SJCRH30 (cell line): Measurements from ENCODE around the gene LHX5. TPM values are rescaled to one million over a fixed set of nuclear protein-coding genes. Genes with fewer than 3 reads are reported as not detected.

Experiments used
- DNase-seq, 2 experiments: peaks; one replicate each; pipeline ENCODE4 v3.0.0-alpha.2; 2015 to 2020
- H3K27ac ChIP-seq: fragments of 250-450 bp; sonication (Bioruptor Pico); 2 replicates; pipeline ENCODE4 v1.5.1; 2020; ENCODE audit warnings: mild to moderate bottlenecking, moderate library complexity
- H3K27me3 ChIP-seq: fragments of 250-450 bp; sonication (Bioruptor Pico); 2 replicates; pipeline ENCODE4 v1.5.1; 2020; ENCODE audit warnings: mild to moderate bottlenecking, moderate library complexity
- H3K36me3 ChIP-seq: fragments of 250-450 bp; sonication (Bioruptor Pico); 2 replicates; pipeline ENCODE4 v1.5.1; 2020; ENCODE audit warnings: mild to moderate bottlenecking, moderate library complexity
- H3K4me1 ChIP-seq: fragments of 250-450 bp; sonication (Bioruptor Pico); 2 replicates; pipeline ENCODE4 v1.5.1; 2020; ENCODE audit warnings: mild to moderate bottlenecking, moderate library complexity
- H3K4me3 ChIP-seq: fragments of 250-450 bp; sonication (Bioruptor Pico); 2 replicates; pipeline ENCODE4 v1.5.1; 2020; ENCODE audit warnings: mild to moderate bottlenecking, moderate library complexity
- H3K9me3 ChIP-seq: fragments of 250-450 bp; sonication (Bioruptor Pico); replicated peaks from 2 replicates; pipeline ENCODE4 v1.5.1; 2020; ENCODE audit warnings: mild to moderate bottlenecking, moderate library complexity
- total RNA-seq: library from RNA; depleted of rRNA; stranded (reverse); fragments of >200 nt; shearing (Covaris generic); gene quantifications from 2 replicates; pipeline ENCODE4 v1.2.3, GENCODE V29; 2014

LHX5 gene
- total RNA-seq, 1 experiment from 2014 or later = not detected

DNA sequence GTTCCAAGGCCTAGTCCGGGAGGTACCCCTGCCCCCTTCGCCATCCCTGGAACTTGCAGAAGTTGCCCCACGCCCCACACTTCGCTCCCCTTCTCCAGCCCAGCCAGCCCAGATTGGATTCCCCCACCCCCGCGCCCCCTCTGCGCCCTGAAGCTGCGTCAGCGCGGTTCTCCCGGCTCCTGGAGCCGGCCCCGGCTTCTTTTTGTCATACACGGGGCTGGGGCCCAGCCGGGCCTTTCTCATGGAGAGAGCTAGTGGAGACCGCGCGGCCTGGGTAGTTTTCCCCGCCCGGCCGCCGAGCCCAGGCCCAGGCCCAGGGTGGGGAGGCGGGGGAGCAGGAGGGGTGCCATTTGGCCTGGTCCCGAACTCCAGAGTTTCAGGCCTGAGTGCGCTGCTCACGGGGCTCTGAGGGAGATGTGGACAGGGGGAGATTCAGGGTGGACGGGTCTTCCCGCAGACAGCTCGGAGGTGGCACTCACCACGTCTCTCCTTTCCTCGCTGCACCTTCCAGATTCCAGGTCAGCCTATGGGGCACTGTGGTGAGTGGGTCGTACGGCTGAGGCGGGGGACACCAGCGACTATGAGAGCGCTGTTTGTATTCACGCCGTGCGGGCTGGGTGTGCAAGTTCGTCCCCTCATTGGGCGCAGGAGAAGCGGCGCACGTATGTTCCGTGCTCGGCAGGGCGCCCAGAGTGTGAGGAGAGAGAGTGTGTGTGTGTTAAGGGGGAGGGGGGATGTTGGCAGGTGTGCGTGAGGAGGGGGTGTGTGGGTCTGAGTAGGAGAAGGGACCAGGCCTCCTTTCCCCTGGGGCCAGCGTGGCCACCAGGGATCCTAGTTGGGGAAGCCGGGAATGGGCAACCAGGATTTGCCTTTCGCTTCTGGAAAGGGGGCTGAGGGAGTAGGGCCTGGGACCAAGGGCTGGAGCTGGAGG, 785 bp upstream of the LHX5 start:
- no peak overlapping the region for H3K27ac ChIP-seq
- peaks cover 13% of the 10 kb centered on the region; the same call in 1 of the 2 replicates for H3K27me3 ChIP-seq
- H3K9me3 ChIP-seq = no peaks in the 10 kb centered on the region
- H3K4me3 ChIP-seq = no peak overlapping the region
- no peaks in the 10 kb centered on the region for H3K36me3 ChIP-seq
- no peaks in the 10 kb centered on the region for H3K4me1 ChIP-seq
- DNase-seq = no peak

- Histone ChIP-seq H3K9me3 (no peaks in the 10 kb centered on the region), H3K27me3 (peaks cover 13% of the 10 kb centered on the region; the same call in 1 of the 2 replicates), H3K27ac (no peak overlapping the region), H3K36me3 (no peaks in the 10 kb centered on the region), H3K4me1 (no peaks in the 10 kb centered on the region), H3K4me3 (no peak overlapping the region)
- no peak for DNase-seq
Observed at GRCh38 chr12:113470871-113471618, 626 bp downstream of the LHX5 start.

DNA sequence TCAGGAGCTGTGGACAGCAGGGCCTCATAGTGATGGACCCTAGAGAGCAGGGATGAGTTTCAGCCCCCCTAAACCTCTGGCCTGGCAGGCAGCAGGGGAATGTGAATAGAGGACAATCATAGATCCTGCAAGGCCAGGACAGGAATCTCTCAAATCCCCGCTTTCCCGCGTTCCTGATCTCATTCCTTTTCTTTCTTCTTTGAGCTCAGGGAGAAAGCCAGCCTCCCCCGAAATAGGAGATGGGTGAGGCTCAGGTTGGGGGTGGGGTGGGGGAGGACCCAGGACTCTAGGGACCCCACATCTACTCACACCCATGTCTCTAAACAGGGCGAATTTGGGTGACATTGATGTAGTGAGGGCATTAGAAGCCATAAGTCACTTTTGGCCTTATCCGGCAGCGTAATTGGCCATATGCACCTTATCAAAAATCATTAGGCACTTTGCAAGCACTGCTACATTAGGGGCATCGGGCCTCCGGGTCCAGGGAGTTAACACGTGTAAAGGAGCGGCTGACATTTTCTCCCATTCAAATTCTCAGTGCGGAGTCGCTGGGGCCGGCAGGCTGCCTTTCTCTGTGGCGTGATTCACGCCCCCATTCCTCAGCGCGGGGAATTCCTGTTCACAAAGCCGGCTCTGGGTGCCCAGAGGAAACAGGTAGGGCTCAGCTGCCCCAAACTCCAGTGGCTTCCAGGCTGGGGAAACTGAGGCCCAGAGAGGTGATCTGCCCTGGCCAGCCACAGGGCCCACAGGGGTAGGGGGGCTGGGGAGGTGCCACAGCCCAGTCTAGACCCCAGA, 1.5 kb downstream of the LHX5 start:
- Histone ChIP-seq H3K36me3 (no peaks in the 10 kb centered on the region), H3K27me3 (peaks cover 13% of the 10 kb centered on the region; the same call in 1 of the 2 replicates), H3K4me3 (no peak overlapping the region), H3K4me1 (no peaks in the 10 kb centered on the region), H3K27ac (no peak overlapping the region), H3K9me3 (no peaks in the 10 kb centered on the region)
- DNase-seq = no peak

- Histone ChIP-seq H3K27ac (no peak overlapping the region), H3K4me1 (no peaks in the 10 kb centered on the region), H3K9me3 (no peaks in the 10 kb centered on the region), H3K4me3 (no peak overlapping the region), H3K27me3 (peaks cover 13% of the 10 kb centered on the region; the same call in 1 of the 2 replicates), H3K36me3 (no peaks in the 10 kb centered on the region)
- DNase-seq = no peak
Observed at GRCh38 chr12:113469224-113469948, 2.3 kb downstream of the LHX5 start.

DNA sequence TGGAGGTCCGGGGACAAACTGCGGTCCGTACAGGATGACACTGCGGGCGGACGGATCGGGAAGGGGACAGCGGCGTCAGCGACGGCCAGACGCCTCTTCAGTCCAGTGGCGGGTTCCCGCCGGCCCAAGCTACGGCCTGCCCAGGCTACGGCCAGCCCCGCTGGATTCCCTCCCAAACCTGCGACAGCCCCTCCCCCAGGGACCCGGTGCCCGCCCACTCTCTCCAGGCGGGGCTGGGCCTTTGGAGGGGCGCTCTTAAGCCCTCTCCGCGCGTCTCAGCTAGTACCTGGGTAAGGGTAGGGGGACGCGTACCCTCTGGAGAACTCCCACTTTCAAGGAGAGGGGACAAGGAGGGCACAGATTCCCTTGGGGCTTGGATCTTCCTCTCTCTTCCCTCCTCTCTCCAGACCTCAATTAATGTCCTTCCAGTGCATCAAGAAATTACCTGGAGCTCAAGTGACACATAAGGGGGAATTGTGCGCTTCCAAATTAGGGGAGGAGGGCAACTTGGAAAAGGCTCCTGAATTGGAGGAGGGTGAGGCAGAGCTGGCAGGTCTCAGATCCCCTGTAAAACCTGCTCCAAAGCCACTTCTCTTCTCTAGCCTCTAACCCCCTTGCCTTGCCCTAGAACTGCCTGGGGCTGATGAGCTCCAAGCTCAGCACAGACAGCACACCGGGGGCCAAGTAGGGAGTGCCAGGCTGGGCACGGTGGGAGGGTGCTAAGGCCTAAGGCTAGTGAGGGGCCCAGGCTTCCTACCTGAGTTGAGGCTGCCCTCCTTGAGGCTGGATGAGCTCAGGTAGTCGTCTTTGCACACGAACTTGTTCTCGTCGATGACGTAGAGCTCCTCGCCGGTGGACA, 3.1 kb downstream of the LHX5 start:
- H3K27ac ChIP-seq = no peak overlapping the region
- H3K27me3 ChIP-seq = peaks cover 9% of the 10 kb centered on the region; the same call in 1 of the 2 replicates
- no peak overlapping the region for H3K4me3 ChIP-seq
- H3K9me3 ChIP-seq = no peaks in the 10 kb centered on the region
- no peaks in the 10 kb centered on the region for H3K36me3 ChIP-seq
- no peak for DNase-seq
- no peaks in the 10 kb centered on the region for H3K4me1 ChIP-seq

DNA sequence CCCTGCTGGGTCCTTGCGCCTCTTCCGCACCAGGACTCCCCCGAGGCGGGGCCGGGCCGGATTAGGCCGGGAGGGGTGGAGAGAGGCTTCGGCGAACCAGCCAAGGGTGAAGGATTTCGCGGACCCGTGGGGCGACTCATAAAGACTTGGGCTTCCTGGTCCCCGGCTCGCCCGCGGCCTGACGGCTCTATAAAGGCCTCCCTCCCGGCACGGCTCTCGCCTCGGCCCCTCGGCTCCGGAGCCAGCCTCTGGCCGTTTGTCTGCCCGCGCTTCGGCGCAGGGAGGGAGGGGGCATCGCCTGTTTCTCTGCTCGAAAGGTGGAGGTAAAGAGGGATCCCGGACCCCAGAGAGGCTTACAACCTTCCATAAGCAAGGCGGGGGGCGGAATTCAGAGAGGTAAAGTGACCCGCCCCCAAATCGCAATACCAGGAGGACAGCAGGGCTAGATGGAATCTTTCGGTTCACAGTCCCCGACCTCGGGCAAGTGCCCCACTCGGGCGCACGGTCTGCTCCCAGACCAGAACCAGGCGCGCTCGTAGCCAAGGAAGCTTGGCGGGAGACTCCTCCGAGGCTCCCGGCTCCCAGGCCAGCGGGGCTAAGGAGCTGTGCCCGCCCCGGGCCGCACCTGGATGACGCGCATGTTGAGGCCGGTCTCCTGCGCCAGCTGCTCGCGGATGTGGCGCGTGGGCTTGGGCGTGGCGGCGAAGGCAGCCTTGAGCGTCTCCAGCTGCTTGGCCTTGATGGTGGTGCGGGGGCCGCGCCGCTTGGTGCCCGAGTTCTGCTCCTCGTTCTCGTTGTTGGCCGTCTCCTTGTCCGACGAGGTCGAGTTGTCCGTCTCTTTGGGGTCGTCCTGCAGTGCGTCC, 3.9 kb downstream of the LHX5 start:
- no peaks in the 10 kb centered on the region for H3K9me3 ChIP-seq
- H3K4me3 ChIP-seq = no peak overlapping the region
- no peak for DNase-seq

DNA sequence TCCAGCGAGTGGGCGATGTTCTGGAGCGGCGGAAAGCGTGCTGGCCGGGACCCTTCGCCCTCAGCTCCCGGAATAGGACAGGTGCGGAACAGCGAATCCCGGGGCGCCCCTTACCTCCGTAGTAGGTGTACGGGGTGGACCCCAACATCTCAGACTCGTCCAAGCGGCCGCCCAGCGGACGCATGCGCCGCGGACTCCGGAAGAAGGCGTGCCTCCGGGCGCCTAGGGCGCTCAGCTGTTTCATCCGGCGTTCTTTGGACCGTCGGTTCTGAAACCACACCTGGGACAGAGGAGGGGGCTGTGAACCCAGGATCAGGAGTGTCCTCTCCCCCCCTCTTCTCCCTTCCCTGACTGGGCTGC, 4.5 kb downstream of the LHX5 start:
- DNase-seq = no peak
- Histone ChIP-seq H3K4me3 (no peak overlapping the region), H3K4me1 (no peaks in the 10 kb centered on the region), H3K36me3 (no peaks in the 10 kb centered on the region), H3K27ac (no peak overlapping the region), H3K9me3 (no peaks in the 10 kb centered on the region), H3K27me3 (peaks cover 3% of the 10 kb centered on the region; the same call in 1 of the 2 replicates)

More for the DNA sequence above, 3.9 kb downstream of the LHX5 start:
- Histone ChIP-seq H3K27me3 (peaks cover 3% of the 10 kb centered on the region; the same call in 1 of the 2 replicates), H3K36me3 (no peaks in the 10 kb centered on the region), H3K4me1 (no peaks in the 10 kb centered on the region), H3K27ac (no peak overlapping the region)

GRCh38 chr12:113466454-113467141, 5.1 kb downstream of the LHX5 start:
- Histone ChIP-seq H3K9me3 (no peaks in the 10 kb centered on the region), H3K27me3 (peaks cover 3% of the 10 kb centered on the region; the same call in 1 of the 2 replicates), H3K4me1 (no peaks in the 10 kb centered on the region), H3K4me3 (no peak overlapping the region), H3K36me3 (no peaks in the 10 kb centered on the region), H3K27ac (no peak overlapping the region)
- no peak for DNase-seq

DNA sequence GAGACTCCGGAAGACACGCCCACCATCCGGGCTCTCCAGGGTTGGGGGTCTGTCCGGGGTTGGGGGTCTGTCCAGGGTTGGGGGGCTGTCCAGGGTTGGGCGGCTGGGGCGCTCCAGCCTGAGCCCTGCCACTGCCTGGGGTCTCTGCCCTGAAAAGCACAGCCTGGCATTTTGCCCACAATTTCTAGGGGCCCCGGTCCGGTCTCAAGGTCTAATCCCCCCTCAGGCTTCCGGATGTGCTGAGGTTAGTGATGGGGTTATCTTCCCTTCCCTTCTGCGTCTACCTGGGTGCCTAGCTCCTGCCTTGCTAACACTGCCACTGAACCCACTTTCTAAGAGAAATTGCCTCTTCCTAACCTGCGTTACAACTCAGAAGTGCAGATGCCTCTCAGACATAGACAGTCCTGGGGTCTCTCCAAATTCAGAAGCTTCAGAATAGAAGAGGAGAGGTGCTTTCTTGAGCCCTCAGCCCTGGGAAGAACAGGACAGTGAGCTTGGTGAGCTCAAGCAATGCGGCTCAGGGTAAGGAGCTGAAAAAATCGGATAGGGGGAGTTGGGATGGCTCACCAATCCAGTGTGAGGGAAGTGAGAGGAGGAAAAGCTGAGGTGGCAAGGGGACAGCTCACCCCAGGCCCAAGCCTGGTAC, 5.7 kb downstream of the LHX5 start:
- H3K9me3 ChIP-seq = no peaks in the 10 kb centered on the region
- no peaks in the 10 kb centered on the region for H3K36me3 ChIP-seq
- no peaks in the 10 kb centered on the region for H3K4me1 ChIP-seq
- no peak overlapping the region for H3K4me3 ChIP-seq
- no peak overlapping the region for H3K27ac ChIP-seq
- no peak for DNase-seq
- peaks cover 3% of the 10 kb centered on the region; the same call in 1 of the 2 replicates for H3K27me3 ChIP-seq

DNA sequence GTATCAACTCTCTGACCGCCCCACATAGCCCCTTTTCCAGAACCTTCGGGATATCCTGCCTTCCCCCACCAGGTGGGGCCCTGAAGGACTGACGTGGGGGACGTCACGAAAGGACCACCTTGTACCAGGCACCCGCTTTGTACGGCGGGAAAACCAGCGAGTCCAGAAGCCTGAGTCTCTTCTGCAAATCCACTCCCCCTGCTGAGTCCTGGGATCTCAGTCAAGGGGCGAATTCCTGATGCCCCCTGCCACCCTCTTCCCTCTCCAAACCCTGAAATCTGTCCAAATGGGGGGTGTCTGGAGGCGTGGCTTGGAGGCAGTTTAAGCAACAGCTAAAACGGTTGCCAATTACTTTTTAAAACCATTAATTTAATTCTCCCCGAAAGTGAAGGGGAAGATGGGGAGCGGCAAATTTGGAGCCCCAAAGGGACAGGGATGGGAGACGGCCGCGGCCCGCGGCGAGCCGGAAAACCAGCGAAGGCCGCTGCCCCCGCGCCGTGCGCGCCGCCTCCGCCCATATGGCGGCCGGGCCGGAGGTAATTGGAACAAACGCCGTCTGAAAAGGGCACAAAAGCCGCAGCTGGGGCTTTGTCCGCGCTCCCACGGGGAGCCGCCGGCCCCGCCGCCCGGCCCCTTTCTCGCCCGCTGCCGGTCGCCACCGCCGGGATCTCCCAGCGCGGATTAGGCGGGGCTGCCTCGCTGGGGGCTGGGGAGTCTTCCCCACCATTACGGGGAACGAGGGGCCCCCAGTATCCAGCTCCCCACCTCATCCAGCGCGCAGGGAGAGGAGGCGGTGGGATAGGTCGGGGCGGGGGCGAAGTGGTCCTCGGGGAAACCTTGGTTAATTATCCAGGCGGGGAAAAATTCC, 6.6 kb downstream of the LHX5 start:
- H3K4me3 ChIP-seq = no peak overlapping the region
- H3K9me3 ChIP-seq = no peaks in the 10 kb centered on the region

GRCh38 chr12:113464452-113464775, 7.3 kb downstream of the LHX5 start:
- DNase-seq = no peak
- Histone ChIP-seq H3K36me3 (no peaks in the 10 kb centered on the region), H3K4me1 (no peaks in the 10 kb centered on the region), H3K4me3 (no peak overlapping the region), H3K9me3 (no peaks in the 10 kb centered on the region), H3K27me3 (no peaks in the 10 kb centered on the region), H3K27ac (no peak overlapping the region)

More for the DNA sequence above, 6.6 kb downstream of the LHX5 start:
- H3K27ac ChIP-seq = no peak overlapping the region
- H3K4me1 ChIP-seq = no peaks in the 10 kb centered on the region
- no peaks in the 10 kb centered on the region for H3K36me3 ChIP-seq
- DNase-seq = no peak
- H3K27me3 ChIP-seq = no peaks in the 10 kb centered on the region
